K562 (cell line): ENCODE results near the gene PTAFR. TPM values are rescaled to one million over a fixed set of nuclear protein-coding genes. Genes with fewer than 3 reads are reported as not detected.

Experiments
- GABPA ChIP-seq: fragments of 200-800 bp; sonication (Bioruptor generic); conservative IDR thresholded peaks from 2 replicates; pipeline ENCODE4 v1.6.1; 2016; ENCODE audit warnings: low read depth, missing genetic modification characterization, missing compliant biosample characterization
- GATA2 ChIP-seq: sonication (generic); formaldehyde crosslinking; IDR thresholded peaks from 2 replicates; pipeline ENCODE4 v1.4.0; 2020; ENCODE audit warnings: mild to moderate bottlenecking, missing genetic modification reagents
- KAT8 ChIP-seq: fragments of 450-650 bp; IDR thresholded peaks from 2 replicates; pipeline ENCODE4 v1.6.1; 2016; ENCODE audit warnings: low read depth, mild to moderate bottlenecking
- LCOR ChIP-seq: sonication (generic); formaldehyde crosslinking; IDR thresholded peaks from 2 replicates; pipeline ENCODE4 v1.8.0; 2022; ENCODE audit warnings: mild to moderate bottlenecking, missing genetic modification reagents
- PBX2 ChIP-seq, 2 experiments: IDR thresholded peaks in 1 of 2; conservative IDR thresholded peaks in 1 of 2; 2 replicates each; pipeline ENCODE4 v1.6.1; 2016; ENCODE audit warnings: low read depth in 2 of 2, mild to moderate bottlenecking in 1 of 2, missing compliant biosample characterization in 1 of 2, missing genetic modification characterization in 1 of 2, moderate library complexity in 1 of 2
- PKNOX1 ChIP-seq: fragments of 450-650 bp; IDR thresholded peaks from 2 replicates; pipeline ENCODE4 v1.6.1; 2016
- TEAD1 ChIP-seq, 2 experiments: fragments of 450-650 bp in 1 of 2; sonication (generic) in 1 of 2; formaldehyde crosslinking; IDR thresholded peaks; 2 replicates each; pipeline versions ENCODE4 v1.4.0 to v1.8.0; 2020 to 2022; ENCODE audit warnings: mild to moderate bottlenecking in 2 of 2, missing genetic modification reagents in 1 of 2
- ZNF507 ChIP-seq: conservative IDR thresholded peaks from 2 replicates; pipeline ENCODE4 v1.6.1; 2017; ENCODE audit warnings: missing genetic modification characterization, missing compliant biosample characterization
- polyA plus RNA-seq, 8 experiments: library from polyadenylated mRNA; depleted of rRNA in 4 of 8; stranded (reverse) in 5 of 8; unstranded in 3 of 8; fragments of >200 nt; fragmentation: Nextera tagmentation in 2 of 8; fragmentation: Illumina TruSeq in 1 of 8; extraction: Ambion mirVana in 2 of 8; extraction: Trizol in 1 of 8; gene quantifications; 2 replicates each; pipeline versions ENCODE4 v1.2.1 to v1.2.3, GENCODE V29; 2011 to 2014; ENCODE audit warnings: inconsistent platforms in 1 of 8, missing spikeins in 1 of 8
- total RNA-seq, 7 experiments: library from RNA; depleted of rRNA in 6 of 7; stranded (reverse); fragments of >200 nt in 6 of 7; fragmentation: Illumina TruSeq in 2 of 7; extraction: Trizol in 2 of 7; gene quantifications; 2 replicates each; pipeline versions ENCODE4 v1.2.1 to v1.2.3, GENCODE V29; 2011 to 2021; ENCODE audit warnings: low replicate concordance in 1 of 7
- TF ChIP-seq, protein P1 (sequence below), 2 experiments: fragments of 450-650 bp; IDR thresholded peaks; 2 replicates each; pipeline ENCODE4 v1.6.1; 2016; ENCODE audit warnings: mild to moderate bottlenecking in 2 of 2, borderline replicate concordance in 1 of 2, low read depth in 1 of 2, moderate library complexity in 1 of 2
- TF ChIP-seq, protein P2 (sequence below): fragments of 450-650 bp; formaldehyde crosslinking; IDR thresholded peaks from 2 replicates; pipeline ENCODE4 v1.4.0; 2022; ENCODE audit warnings: mild to moderate bottlenecking, moderate library complexity
- TF ChIP-seq, protein P3 (sequence below): fragments of 250-450 bp; sonication (Bioruptor Pico); IDR thresholded peaks from 2 replicates; pipeline ENCODE4 v1.5.0; 2021

Gene PTAFR
- total and polyA plus RNA-seq, 9 of the 15 experiments (the other 6 are each of a cell fraction or from before 2014, with no cell fraction given), result 0.15 to 0.55 (median 0.40) TPM; not detected in 1

GRCh38 chr1:28112388-28113241, 63.9 kb downstream of the PTAFR start (continued):
- TF ChIP-seq, protein P1, sequence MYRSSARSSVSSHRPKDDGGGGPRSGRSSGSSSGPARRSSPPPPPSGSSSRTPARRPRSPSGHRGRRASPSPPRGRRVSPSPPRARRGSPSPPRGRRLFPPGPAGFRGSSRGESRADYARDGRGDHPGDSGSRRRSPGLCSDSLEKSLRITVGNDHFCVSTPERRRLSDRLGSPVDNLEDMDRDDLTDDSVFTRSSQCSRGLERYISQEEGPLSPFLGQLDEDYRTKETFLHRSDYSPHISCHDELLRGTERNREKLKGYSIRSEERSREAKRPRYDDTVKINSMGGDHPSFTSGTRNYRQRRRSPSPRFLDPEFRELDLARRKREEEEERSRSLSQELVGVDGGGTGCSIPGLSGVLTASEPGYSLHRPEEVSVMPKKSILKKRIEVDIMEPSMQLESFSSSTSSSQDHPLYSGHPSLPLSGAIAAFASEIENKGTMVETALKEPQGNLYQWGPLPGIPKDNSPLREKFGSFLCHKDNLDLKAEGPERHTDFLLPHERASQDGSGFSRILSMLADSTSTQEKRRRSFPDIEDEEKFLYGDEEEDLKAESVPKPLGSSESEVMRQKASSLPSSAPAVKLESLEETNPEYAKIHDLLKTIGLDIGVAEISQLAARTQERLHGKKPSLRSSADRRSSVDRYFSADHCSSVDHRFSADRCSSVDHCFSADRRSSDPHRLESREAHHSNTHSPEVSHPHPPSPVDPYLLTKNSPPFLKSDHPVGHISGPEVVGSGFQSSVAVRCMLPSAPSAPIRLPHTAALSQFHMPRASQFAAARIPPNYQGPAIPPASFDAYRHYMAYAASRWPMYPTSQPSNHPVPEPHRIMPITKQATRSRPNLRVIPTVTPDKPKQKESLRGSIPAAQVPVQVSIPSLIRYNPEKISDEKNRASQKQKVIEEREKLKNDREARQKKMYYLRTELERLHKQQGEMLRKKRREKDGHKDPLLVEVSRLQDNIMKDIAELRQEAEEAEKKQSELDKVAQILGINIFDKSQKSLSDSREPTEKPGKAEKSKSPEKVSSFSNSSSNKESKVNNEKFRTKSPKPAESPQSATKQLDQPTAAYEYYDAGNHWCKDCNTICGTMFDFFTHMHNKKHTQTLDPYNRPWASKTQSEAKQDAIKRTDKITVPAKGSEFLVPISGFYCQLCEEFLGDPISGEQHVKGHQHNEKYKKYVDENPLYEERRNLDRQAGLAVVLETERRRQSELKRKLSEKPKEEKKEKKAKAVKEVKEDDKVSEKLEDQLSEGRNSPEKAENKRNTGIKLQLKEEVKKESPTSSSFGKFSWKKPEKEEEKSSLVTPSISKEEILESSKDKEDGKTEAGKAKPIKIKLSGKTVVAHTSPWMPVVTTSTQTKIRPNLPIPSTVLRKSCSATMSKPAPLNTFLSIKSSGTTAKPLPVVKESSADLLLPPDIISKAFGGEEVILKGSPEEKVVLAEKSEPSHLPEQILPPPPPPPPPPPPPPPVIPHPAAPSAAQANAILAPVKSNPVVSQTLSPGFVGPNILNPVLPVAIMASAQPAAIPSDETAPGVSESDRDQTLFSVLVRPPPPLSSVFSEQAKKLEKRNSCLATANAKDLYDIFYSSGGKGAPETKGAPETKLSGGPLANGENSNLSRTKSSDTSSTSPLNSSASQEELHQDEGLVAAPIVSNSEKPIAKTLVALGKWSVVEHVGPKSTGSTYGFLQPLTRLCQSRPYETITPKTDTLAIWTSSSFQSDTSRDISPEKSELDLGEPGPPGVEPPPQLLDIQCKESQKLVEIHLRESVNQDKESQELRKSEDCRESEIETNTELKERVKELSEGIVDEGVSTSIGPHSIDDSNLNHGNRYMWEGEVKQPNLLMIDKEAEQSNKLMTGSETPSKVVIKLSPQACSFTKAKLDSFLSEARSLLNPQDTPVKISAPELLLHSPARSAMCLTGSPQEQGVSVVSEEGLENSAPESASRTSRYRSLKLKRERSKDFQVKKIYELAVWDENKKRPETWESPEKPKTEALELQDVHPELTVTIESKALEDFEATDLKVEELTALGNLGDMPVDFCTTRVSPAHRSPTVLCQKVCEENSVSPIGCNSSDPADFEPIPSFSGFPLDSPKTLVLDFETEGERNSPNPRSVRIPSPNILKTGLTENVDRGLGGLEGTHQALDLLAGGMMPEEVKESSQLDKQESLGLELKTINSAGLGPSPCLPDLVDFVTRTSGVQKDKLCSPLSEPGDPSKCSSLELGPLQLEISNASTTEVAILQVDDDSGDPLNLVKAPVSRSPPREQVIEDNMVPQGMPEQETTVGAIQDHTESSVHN (IDR thresholded peaks at IDR 0.05; ENCODE audit: borderline replicate concordance in 1 of 2, low read depth in 1 of 2), result no peak
- TF ChIP-seq, protein P2, sequence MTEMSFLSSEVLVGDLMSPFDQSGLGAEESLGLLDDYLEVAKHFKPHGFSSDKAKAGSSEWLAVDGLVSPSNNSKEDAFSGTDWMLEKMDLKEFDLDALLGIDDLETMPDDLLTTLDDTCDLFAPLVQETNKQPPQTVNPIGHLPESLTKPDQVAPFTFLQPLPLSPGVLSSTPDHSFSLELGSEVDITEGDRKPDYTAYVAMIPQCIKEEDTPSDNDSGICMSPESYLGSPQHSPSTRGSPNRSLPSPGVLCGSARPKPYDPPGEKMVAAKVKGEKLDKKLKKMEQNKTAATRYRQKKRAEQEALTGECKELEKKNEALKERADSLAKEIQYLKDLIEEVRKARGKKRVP (CRISPR knock-in tag), result 0 out of 2 replicates have a peak, but pooled peaks have one; percentile 17
- TF ChIP-seq LCOR (CRISPR knock-in tag) (peak; percentile 77; the same call in 1 of the 2 replicates), PBX2 (CRISPR knock-in tag; IDR thresholded peaks at IDR 0.05; ENCODE audit: low read depth) (peak; percentile 66), PBX2 (tag; conservative IDR thresholded peaks at IDR 0.05; ENCODE audit: low read depth) (peak; percentile 73), ZNF507 (tag) (no peak), TEAD1 (CRISPR knock-in tag; IDR thresholded peaks at IDR 0.05) (no peak), KAT8 (no peak), GABPA (tag) (peak; percentile 54; the same call in 1 of the 2 replicates), PKNOX1 (peak; percentile 96), GATA2 (CRISPR knock-in tag) (peak; percentile 53; the same call in 1 of the 2 replicates)
- TF ChIP-seq, protein P3, sequence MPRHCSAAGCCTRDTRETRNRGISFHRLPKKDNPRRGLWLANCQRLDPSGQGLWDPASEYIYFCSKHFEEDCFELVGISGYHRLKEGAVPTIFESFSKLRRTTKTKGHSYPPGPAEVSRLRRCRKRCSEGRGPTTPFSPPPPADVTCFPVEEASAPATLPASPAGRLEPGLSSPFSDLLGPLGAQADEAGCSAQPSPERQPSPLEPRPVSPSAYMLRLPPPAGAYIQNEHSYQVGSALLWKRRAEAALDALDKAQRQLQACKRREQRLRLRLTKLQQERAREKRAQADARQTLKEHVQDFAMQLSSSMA (CRISPR knock-in tag), result 0 out of 2 replicates have a peak, but pooled peaks have one; percentile 58
